Effector memory CD8-positive, alpha-beta T cell (primary cell): ENCODE results near the gene ATG5.
A peak's percentile ranks its signal among the peaks of the same experiment; 100 is the strongest.
"Not testable (repeated sequence)": the region's sequence is repeated elsewhere in the genome, so short reads cannot be mapped to it uniquely, and the experiment has no call there.

Source experiments
- ATAC-seq: fragments of 150-1000 bp; cut with Tn5 transposase; replicated peaks from 2 replicates; pipeline ENCODE4 v1.10.0; 2021; ENCODE audit warnings: mild to moderate bottlenecking, moderate library complexity
- DNase-seq, 3 experiments: peaks; one replicate each; pipeline ENCODE4 v3.0.0; 2021
- H3K27ac Mint-ChIP-seq, 2 donors: one replicate each; pipeline ENCODE4 v1.8.0; 2022; ENCODE audit warnings: mild to moderate bottlenecking in 2 of 2, mixed read lengths in 2 of 2, moderate library complexity in 2 of 2
- H3K27me3 Mint-ChIP-seq, 2 donors: one replicate each; pipeline ENCODE4 v1.8.0; 2022; ENCODE audit warnings: mixed read lengths in 2 of 2
- H3K36me3 Mint-ChIP-seq: one replicate; pipeline ENCODE4 v1.8.0; 2022; ENCODE audit warnings: mild to moderate bottlenecking, moderate library complexity, mixed read lengths; ENCODE audit not compliant: insufficient read depth
- H3K4me1 Mint-ChIP-seq, 2 donors: one replicate each; pipeline ENCODE4 v1.8.0; 2022; ENCODE audit warnings: low read depth in 2 of 2, mixed read lengths in 2 of 2
- H3K4me3 Mint-ChIP-seq, 2 donors: one replicate each; pipeline ENCODE4 v1.8.0; 2022; ENCODE audit warnings: mild to moderate bottlenecking in 2 of 2, mixed read lengths in 2 of 2, moderate library complexity in 2 of 2
- H3K9me3 Mint-ChIP-seq, 2 donors: one replicate each; pipeline ENCODE4 v1.8.0; 2022; ENCODE audit warnings: mixed read lengths in 2 of 2

The ATG5 gene

GRCh38 chr6:106250953-106251352 lies 74.6 kb downstream of the ATG5 start:
- Mint-ChIP-seq H3K4me3 (no peak overlapping the region), H3K27ac (peak overlapping the region in 1 of 2 donors; percentile 22)

GRCh38 chr6:106249658-106250057 lies 75.9 kb downstream of the ATG5 start:
- Mint-ChIP-seq H3K27ac (no peak overlapping the region), H3K36me3 (peaks cover 10% of the 10 kb centered on the region), H3K4me3 (no peak overlapping the region), H3K4me1 (peaks cover 12 to 51% of the 10 kb centered on the region in 2 donors), H3K9me3 (no peaks in the 10 kb centered on the region), H3K27me3 (no peaks in the 10 kb centered on the region)
- ATAC-seq (no peak), DNase-seq (no peak)

More at GRCh38 chr6:106250953-106251352, 74.6 kb downstream of the ATG5 start:
- Mint-ChIP-seq H3K27me3 (no peaks in the 10 kb centered on the region), H3K9me3 (no peaks in the 10 kb centered on the region), H3K36me3 (peaks cover 7% of the 10 kb centered on the region), H3K4me1 (peaks cover 16 to 50% of the 10 kb centered on the region in 2 donors)
- ATAC-seq (no peak), DNase-seq (no peak)

- no peak overlapping the region for H3K4me3 Mint-ChIP-seq
- peaks cover 16% of the 10 kb centered on the region for H3K36me3 Mint-ChIP-seq
- ATAC-seq (peak; percentile 54), DNase-seq (no peak)
- no peaks in the 10 kb centered on the region for H3K9me3 Mint-ChIP-seq
- peak overlapping the region in 1 of 2 donors; percentile 29 for H3K27ac Mint-ChIP-seq
- peaks cover 9 to 46% of the 10 kb centered on the region in 2 donors for H3K4me1 Mint-ChIP-seq
- no peaks in the 10 kb centered on the region for H3K27me3 Mint-ChIP-seq
Observed at GRCh38 chr6:106247733-106248132, 77.8 kb downstream of the ATG5 start.

- ATAC-seq = no peak
- H3K27ac Mint-ChIP-seq = peak overlapping the region in 1 of 2 donors; percentile 29
- H3K9me3 Mint-ChIP-seq = no peaks in the 10 kb centered on the region
Observed at GRCh38 chr6:106247293-106247692, 78.3 kb downstream of the ATG5 start.

GRCh38 chr6:106244931-106245330 lies 80.6 kb downstream of the ATG5 start:
- no peak for ATAC-seq
- no peaks in the 10 kb centered on the region for H3K27me3 Mint-ChIP-seq
- no peak for DNase-seq
- peaks cover 16% of the 10 kb centered on the region for H3K36me3 Mint-ChIP-seq
- no peak overlapping the region for H3K4me3 Mint-ChIP-seq
- peaks cover 4 to 28% of the 10 kb centered on the region in 2 donors for H3K4me1 Mint-ChIP-seq
- peak overlapping the region in 1 of 2 donors; percentile 10 for H3K27ac Mint-ChIP-seq
- no peaks in the 10 kb centered on the region for H3K9me3 Mint-ChIP-seq

More at GRCh38 chr6:106247293-106247692, 78.3 kb downstream of the ATG5 start:
- peaks cover 16% of the 10 kb centered on the region for H3K36me3 Mint-ChIP-seq
- H3K4me1 Mint-ChIP-seq = peaks cover 9 to 46% of the 10 kb centered on the region in 2 donors
- no peak for DNase-seq
- no peaks in the 10 kb centered on the region for H3K27me3 Mint-ChIP-seq
- H3K4me3 Mint-ChIP-seq = no peak overlapping the region

GRCh38 chr6:106244521-106244920 lies 81.0 kb downstream of the ATG5 start:
- Mint-ChIP-seq H3K27ac (no peak overlapping the region), H3K4me3 (no peak overlapping the region), H3K9me3 (no peaks in the 10 kb centered on the region), H3K27me3 (no peaks in the 10 kb centered on the region), H3K4me1 (peaks cover 4 to 24% of the 10 kb centered on the region in 2 donors), H3K36me3 (peaks cover 16% of the 10 kb centered on the region)
- no peak for DNase-seq
- no peak for ATAC-seq

GRCh38 chr6:106243261-106243660 lies 82.3 kb downstream of the ATG5 start:
- H3K9me3 Mint-ChIP-seq = no peaks in the 10 kb centered on the region
- no peaks in the 10 kb centered on the region for H3K27me3 Mint-ChIP-seq
- H3K4me1 Mint-ChIP-seq = peaks cover 4 to 21% of the 10 kb centered on the region in 2 donors
- H3K36me3 Mint-ChIP-seq = peaks cover 21% of the 10 kb centered on the region
- no peak overlapping the region for H3K4me3 Mint-ChIP-seq
- ATAC-seq (no peak), DNase-seq (no peak)
- H3K27ac Mint-ChIP-seq = no peak overlapping the region

GRCh38 chr6:106241498-106241897 lies 84.1 kb downstream of the ATG5 start:
- Mint-ChIP-seq H3K36me3 (peaks cover 14% of the 10 kb centered on the region), H3K4me1 (peaks cover 1 to 10% of the 10 kb centered on the region in 2 donors), H3K9me3 (no peaks in the 10 kb centered on the region), H3K27me3 (no peaks in the 10 kb centered on the region), H3K27ac (no peak overlapping the region), H3K4me3 (no peak overlapping the region)
- no peak for DNase-seq
- ATAC-seq = no peak

- Mint-ChIP-seq H3K4me1 (peaks cover 1 to 6% of the 10 kb centered on the region in 2 donors), H3K27ac (no peak overlapping the region), H3K27me3 (no peaks in the 10 kb centered on the region), H3K4me3 (no peak overlapping the region), H3K9me3 (no peaks in the 10 kb centered on the region), H3K36me3 (peaks cover 4% of the 10 kb centered on the region)
- DNase-seq = no peak
- no peak for ATAC-seq
Observed at GRCh38 chr6:106237286-106237685, 88.3 kb downstream of the ATG5 start.

GRCh38 chr6:106229876-106230445 lies 95.6 kb downstream of the ATG5 start:
- H3K4me1 Mint-ChIP-seq = peaks cover 8 to 16% of the 10 kb centered on the region in 2 donors
- not testable (repeated sequence) for H3K27ac Mint-ChIP-seq, H3K4me3 Mint-ChIP-seq, DNase-seq, ATAC-seq, H3K9me3 Mint-ChIP-seq, H3K27me3 Mint-ChIP-seq, H3K36me3 Mint-ChIP-seq

GRCh38 chr6:106227612-106228507 lies 97.7 kb downstream of the ATG5 start:
- H3K27me3 Mint-ChIP-seq = no peaks in the 10 kb centered on the region
- peak overlapping the region; percentile 21 to 53 for H3K27ac Mint-ChIP-seq
- peaks cover 4% of the 10 kb centered on the region for H3K36me3 Mint-ChIP-seq
- no peak overlapping the region for H3K4me3 Mint-ChIP-seq
- ATAC-seq (no peak), DNase-seq (no peak)
- peaks cover 12 to 20% of the 10 kb centered on the region in 2 donors for H3K4me1 Mint-ChIP-seq
- H3K9me3 Mint-ChIP-seq = no peaks in the 10 kb centered on the region

- ATAC-seq = no peak
Observed at GRCh38 chr6:106226676-106227075, 98.9 kb downstream of the ATG5 start.

GRCh38 chr6:106225581-106225980 lies 100.0 kb downstream of the ATG5 start:
- Mint-ChIP-seq H3K9me3 (no peaks in the 10 kb centered on the region), H3K27me3 (no peaks in the 10 kb centered on the region), H3K36me3 (peaks cover 4% of the 10 kb centered on the region), H3K27ac (peak overlapping the region; percentile 21 to 53), H3K4me3 (no peak overlapping the region), H3K4me1 (peaks cover 12 to 20% of the 10 kb centered on the region in 2 donors)
- ATAC-seq = no peak
- DNase-seq = no peak

More at GRCh38 chr6:106226676-106227075, 98.9 kb downstream of the ATG5 start:
- H3K9me3 Mint-ChIP-seq = no peaks in the 10 kb centered on the region
- H3K36me3 Mint-ChIP-seq = peaks cover 4% of the 10 kb centered on the region
- H3K27ac Mint-ChIP-seq = peak overlapping the region; percentile 21 to 53
- H3K4me3 Mint-ChIP-seq = no peak overlapping the region
- peaks cover 12 to 20% of the 10 kb centered on the region in 2 donors for H3K4me1 Mint-ChIP-seq
- H3K27me3 Mint-ChIP-seq = no peaks in the 10 kb centered on the region
- DNase-seq = no peak
